HepG2 (cell line): ENCODE data around the gene SAMD10. TPM values are rescaled to one million over a fixed set of nuclear protein-coding genes. Genes with fewer than 3 reads are reported as not detected.

Experiments
- AKAP8 ChIP-seq: sonication (generic); formaldehyde crosslinking; IDR thresholded peaks from 2 replicates; pipeline ENCODE4 v1.5.1; 2020; ENCODE audit warnings: mild to moderate bottlenecking, missing genetic modification reagents
- GZF1 ChIP-seq: sonication (generic); formaldehyde crosslinking; IDR thresholded peaks from 2 replicates; pipeline ENCODE4 v1.5.1; 2020; ENCODE audit warnings: mild to moderate bottlenecking, missing genetic modification reagents
- HCFC1 ChIP-seq: fragments of 150-350 bp; IDR thresholded peaks from 2 replicates; pipeline ENCODE4 v1.6.1; 2014; ENCODE audit warnings: low read depth, low read length
- HNF4A ChIP-seq: sonication (generic); formaldehyde crosslinking; IDR thresholded peaks from 2 replicates; pipeline ENCODE4 v1.4.0; 2020; ENCODE audit warnings: missing genetic modification reagents
- ISX ChIP-seq: sonication (generic); formaldehyde crosslinking; conservative IDR thresholded peaks from 2 replicates; pipeline ENCODE4 v1.5.0; 2020; ENCODE audit warnings: missing genetic modification reagents
- KMT2A ChIP-seq: sonication (generic); formaldehyde crosslinking; IDR thresholded peaks from 2 replicates; pipeline ENCODE4 v1.4.0; 2020; ENCODE audit warnings: missing genetic modification reagents
- NR0B2 ChIP-seq: sonication (generic); formaldehyde crosslinking; IDR thresholded peaks from 2 replicates; pipeline ENCODE4 v1.4.0; 2020; ENCODE audit warnings: mild to moderate bottlenecking, missing genetic modification reagents
- NR2F2 ChIP-seq: IDR thresholded peaks from 2 replicates; pipeline ENCODE4 v1.6.1; 2012; ENCODE audit warnings: low read depth, inconsistent platforms, borderline replicate concordance
- PRMT3 ChIP-seq: sonication (generic); formaldehyde crosslinking; IDR thresholded peaks from 2 replicates; pipeline ENCODE4 v1.8.1; 2022; ENCODE audit warnings: low read depth, mild to moderate bottlenecking, moderate library complexity, missing genetic modification reagents, borderline replicate concordance
- RCOR2 ChIP-seq: IDR thresholded peaks from 2 replicates; pipeline ENCODE4 v1.6.1; 2016; ENCODE audit warnings: missing biosample characterization, missing genetic modification reagents
- SOX6 ChIP-seq, 2 experiments: fragments of 450-650 bp in 1 of 2; sonication (generic) in 1 of 2; formaldehyde crosslinking in 1 of 2; IDR thresholded peaks; 2 replicates each; pipeline versions ENCODE4 v1.4.0 to v1.6.1; 2017 to 2020; ENCODE audit warnings: antibody characterized with exemption in 1 of 2, mild to moderate bottlenecking in 1 of 2, missing genetic modification reagents in 1 of 2
- TARDBP ChIP-seq: sonication (generic); formaldehyde crosslinking; IDR thresholded peaks from 2 replicates; pipeline ENCODE4 v1.8.0; 2022; ENCODE audit warnings: mild to moderate bottlenecking, missing genetic modification reagents
- TBX2 ChIP-seq: sonication (generic); formaldehyde crosslinking; IDR thresholded peaks from 2 replicates; pipeline ENCODE4 v1.5.0; 2020; ENCODE audit warnings: missing genetic modification reagents, mild to moderate bottlenecking, borderline replicate concordance
- ZMAT3 ChIP-seq: sonication (generic); formaldehyde crosslinking; conservative IDR thresholded peaks from 2 replicates; pipeline ENCODE4 v1.7.0; 2021; ENCODE audit warnings: missing genetic modification reagents
- ZNF264 ChIP-seq: sonication (generic); formaldehyde crosslinking; IDR thresholded peaks from 2 replicates; pipeline ENCODE4 v1.4.0; 2020; ENCODE audit warnings: missing genetic modification reagents
- ZNF382 ChIP-seq: sonication (generic); formaldehyde crosslinking; IDR thresholded peaks from 2 replicates; pipeline ENCODE4 v1.5.0; 2020; ENCODE audit warnings: missing genetic modification reagents, mild to moderate bottlenecking, borderline replicate concordance
- ZNF460 ChIP-seq: sonication (generic); formaldehyde crosslinking; IDR thresholded peaks from 2 replicates; pipeline ENCODE4 v1.5.1; 2020; ENCODE audit warnings: missing genetic modification reagents, mild to moderate bottlenecking, borderline replicate concordance
- ZNF567 ChIP-seq: sonication (generic); formaldehyde crosslinking; IDR thresholded peaks from 2 replicates; pipeline ENCODE4 v1.8.1; 2023; ENCODE audit warnings: mild to moderate bottlenecking, missing genetic modification reagents, borderline replicate concordance
- ZNF703 ChIP-seq: sonication (generic); formaldehyde crosslinking; IDR thresholded peaks from 2 replicates; pipeline ENCODE4 v1.5.1; 2020; ENCODE audit warnings: missing genetic modification reagents, mild to moderate bottlenecking, moderate library complexity, borderline replicate concordance
- ZNF737 ChIP-seq: sonication (generic); formaldehyde crosslinking; IDR thresholded peaks from 2 replicates; pipeline ENCODE4 v1.5.0; 2020; ENCODE audit warnings: missing genetic modification reagents, mild to moderate bottlenecking, borderline replicate concordance
- ZNF747 ChIP-seq: sonication (generic); formaldehyde crosslinking; IDR thresholded peaks from 2 replicates; pipeline ENCODE4 v1.8.1; 2023; ENCODE audit warnings: missing genetic modification reagents, mild to moderate bottlenecking, borderline replicate concordance
- ZNF782 ChIP-seq: sonication (generic); formaldehyde crosslinking; IDR thresholded peaks from 2 replicates; pipeline ENCODE4 v1.4.0; 2020; ENCODE audit warnings: missing genetic modification reagents, mild to moderate bottlenecking, borderline replicate concordance
- polyA plus RNA-seq, 8 experiments: library from polyadenylated mRNA; depleted of rRNA in 3 of 8; stranded (reverse) in 7 of 8; unstranded in 1 of 8; fragments of >200 nt; fragmentation: Illumina TruSeq in 4 of 8; extraction: Trizol in 4 of 8; gene quantifications; 2 replicates each; pipeline versions ENCODE4 v1.2.1 to v1.2.3, GENCODE V29; 2011 to 2016; ENCODE audit warnings: low read depth in 4 of 8, missing spikeins in 1 of 8, mixed read lengths in 1 of 8; ENCODE audit not compliant: insufficient read depth in 1 of 8
- total RNA-seq, 5 experiments: library from RNA; depleted of rRNA; stranded (reverse); fragments of >200 nt; fragmentation: Illumina TruSeq; extraction: Trizol; gene quantifications; 2 replicates each; pipeline ENCODE4 v1.2.3, GENCODE V29; 2016; ENCODE audit warnings: low read depth in 1 of 5
- TF ChIP-seq, protein P1 (sequence below): sonication (generic); formaldehyde crosslinking; IDR thresholded peaks from 2 replicates; pipeline ENCODE4 v1.5.0; 2020; ENCODE audit warnings: mild to moderate bottlenecking, low read depth, missing genetic modification reagents, borderline replicate concordance
- TF ChIP-seq, protein P2 (sequence below): IDR thresholded peaks from 2 replicates; pipeline ENCODE4 v1.6.1; 2012; ENCODE audit warnings: inconsistent platforms
- TF ChIP-seq, protein P3 (sequence below): sonication (generic); formaldehyde crosslinking; IDR thresholded peaks from 2 replicates; pipeline ENCODE4 v1.4.0; 2020; ENCODE audit warnings: missing genetic modification reagents

The SAMD10 gene
- total and polyA plus RNA-seq, 2 of the 13 experiments (the other 11 are each of a cell fraction or from before 2014, with no cell fraction given), result 6.1 to 11.0 TPM

DNA sequence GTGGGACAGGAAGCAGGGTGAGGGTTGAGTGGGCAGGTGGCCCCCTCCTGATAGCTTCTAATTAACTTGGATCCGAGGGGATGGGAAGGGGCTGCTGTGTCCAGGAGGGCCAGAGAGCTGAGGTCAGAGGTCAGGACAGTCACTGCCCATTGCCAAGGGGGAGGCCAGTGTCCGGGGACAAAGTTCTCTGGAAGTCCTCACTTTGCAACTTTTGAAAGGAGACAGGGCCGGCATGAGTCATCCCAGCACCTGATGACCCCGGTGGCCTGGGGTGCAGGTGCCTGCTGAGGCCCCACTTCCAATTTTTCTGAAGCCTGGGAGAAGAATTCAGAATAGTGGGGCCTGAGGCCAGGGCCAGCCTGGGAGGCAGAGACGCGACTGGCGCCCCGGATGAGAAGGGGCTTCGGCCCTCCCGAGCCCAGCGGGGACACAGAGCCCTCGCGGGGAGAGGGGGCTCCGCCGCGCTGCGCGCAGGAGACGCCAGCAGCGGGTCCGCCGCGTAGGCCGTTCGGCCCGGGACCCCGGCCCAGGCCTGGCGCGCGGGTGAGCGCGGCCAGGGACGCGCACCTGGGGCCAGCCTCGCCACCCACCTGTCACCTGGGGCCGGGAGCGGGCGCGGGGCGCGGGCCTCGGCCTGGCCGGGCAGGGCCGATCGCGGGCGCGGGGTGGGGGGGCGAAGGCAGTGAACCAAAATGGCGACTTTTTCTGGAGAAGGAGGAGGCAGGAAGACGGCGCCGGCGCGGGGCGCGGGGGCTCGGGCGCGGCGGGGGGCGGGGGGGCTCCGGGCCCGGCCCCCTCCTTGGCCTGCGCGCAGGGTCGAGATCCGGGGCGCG lies 10.3 kb downstream of the SAMD10 start (continued):
- peak; percentile 78 for TF ChIP-seq ZNF567
- no peak for TF ChIP-seq SOX6 (IDR thresholded peaks at IDR 0.05)
- peak; percentile 72; the same call in 1 of the 2 replicates for TF ChIP-seq SOX6 (CRISPR knock-in tag; IDR thresholded peaks at IDR 0.05)
- peak; percentile 93 for TF ChIP-seq NR2F2
- TF ChIP-seq RCOR2 (CRISPR knock-in tag), result peak; percentile 55; the same call in 1 of the 2 replicates
- TF ChIP-seq ISX (CRISPR knock-in tag), result no peak
- 0 out of 2 replicates have a peak, but pooled peaks have one; percentile 77 for TF ChIP-seq ZNF703 (CRISPR knock-in tag)
- TF ChIP-seq ZNF782, result peak; percentile 89
- TF ChIP-seq NR0B2 (CRISPR knock-in tag), result no peak
- TF ChIP-seq ZNF382 (CRISPR knock-in tag), result no peak
- no peak; the same call in 1 of the 2 replicates for TF ChIP-seq GZF1 (CRISPR knock-in tag)
- TF ChIP-seq, protein P1, sequence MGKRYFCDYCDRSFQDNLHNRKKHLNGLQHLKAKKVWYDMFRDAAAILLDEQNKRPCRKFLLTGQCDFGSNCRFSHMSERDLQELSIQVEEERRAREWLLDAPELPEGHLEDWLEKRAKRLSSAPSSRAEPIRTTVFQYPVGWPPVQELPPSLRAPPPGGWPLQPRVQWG (CRISPR knock-in tag), result no peak
- no peak for TF ChIP-seq KMT2A (CRISPR knock-in tag)
- TF ChIP-seq, protein P2, sequence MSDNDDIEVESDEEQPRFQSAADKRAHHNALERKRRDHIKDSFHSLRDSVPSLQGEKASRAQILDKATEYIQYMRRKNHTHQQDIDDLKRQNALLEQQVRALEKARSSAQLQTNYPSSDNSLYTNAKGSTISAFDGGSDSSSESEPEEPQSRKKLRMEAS, result peak; percentile 70; the same call in 1 of the 2 replicates
- peak; percentile 83 for TF ChIP-seq TBX2 (CRISPR knock-in tag)
- TF ChIP-seq TARDBP (CRISPR knock-in tag), result peak; percentile 86
- TF ChIP-seq ZNF264, result peak; percentile 55; the same call in 1 of the 2 replicates
- TF ChIP-seq PRMT3, result no peak
- TF ChIP-seq ZNF747 (CRISPR knock-in tag), result no peak
- peak; percentile 96 for TF ChIP-seq HNF4A (CRISPR knock-in tag)
- TF ChIP-seq, protein P3, sequence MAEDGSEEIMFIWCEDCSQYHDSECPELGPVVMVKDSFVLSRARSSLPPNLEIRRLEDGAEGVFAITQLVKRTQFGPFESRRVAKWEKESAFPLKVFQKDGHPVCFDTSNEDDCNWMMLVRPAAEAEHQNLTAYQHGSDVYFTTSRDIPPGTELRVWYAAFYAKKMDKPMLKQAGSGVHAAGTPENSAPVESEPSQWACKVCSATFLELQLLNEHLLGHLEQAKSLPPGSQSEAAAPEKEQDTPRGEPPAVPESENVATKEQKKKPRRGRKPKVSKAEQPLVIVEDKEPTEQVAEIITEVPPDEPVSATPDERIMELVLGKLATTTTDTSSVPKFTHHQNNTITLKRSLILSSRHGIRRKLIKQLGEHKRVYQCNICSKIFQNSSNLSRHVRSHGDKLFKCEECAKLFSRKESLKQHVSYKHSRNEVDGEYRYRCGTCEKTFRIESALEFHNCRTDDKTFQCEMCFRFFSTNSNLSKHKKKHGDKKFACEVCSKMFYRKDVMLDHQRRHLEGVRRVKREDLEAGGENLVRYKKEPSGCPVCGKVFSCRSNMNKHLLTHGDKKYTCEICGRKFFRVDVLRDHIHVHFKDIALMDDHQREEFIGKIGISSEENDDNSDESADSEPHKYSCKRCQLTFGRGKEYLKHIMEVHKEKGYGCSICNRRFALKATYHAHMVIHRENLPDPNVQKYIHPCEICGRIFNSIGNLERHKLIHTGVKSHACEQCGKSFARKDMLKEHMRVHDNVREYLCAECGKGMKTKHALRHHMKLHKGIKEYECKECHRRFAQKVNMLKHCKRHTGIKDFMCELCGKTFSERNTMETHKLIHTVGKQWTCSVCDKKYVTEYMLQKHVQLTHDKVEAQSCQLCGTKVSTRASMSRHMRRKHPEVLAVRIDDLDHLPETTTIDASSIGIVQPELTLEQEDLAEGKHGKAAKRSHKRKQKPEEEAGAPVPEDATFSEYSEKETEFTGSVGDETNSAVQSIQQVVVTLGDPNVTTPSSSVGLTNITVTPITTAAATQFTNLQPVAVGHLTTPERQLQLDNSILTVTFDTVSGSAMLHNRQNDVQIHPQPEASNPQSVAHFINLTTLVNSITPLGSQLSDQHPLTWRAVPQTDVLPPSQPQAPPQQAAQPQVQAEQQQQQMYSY (CRISPR knock-in tag), result no peak
- TF ChIP-seq ZMAT3 (CRISPR knock-in tag), result peak; percentile 36; the same call in 1 of the 2 replicates
- no peak; the same call in 1 of the 2 replicates for TF ChIP-seq ZNF737 (CRISPR knock-in tag)
- no peak for TF ChIP-seq ZNF460
- no peak for TF ChIP-seq HCFC1
- no peak for TF ChIP-seq AKAP8 (CRISPR knock-in tag)
